ENCODE results near the gene ZEB2.

GRCh38 chr2:144401036-144401435 lies 118.9 kb downstream of the ZEB2 start:
- TF ChIP-seq POLR2A (IDR thresholded peaks at IDR 0.05) (no peak), CTCF (IDR thresholded peaks at IDR 0.05) (no peak), EP300 (IDR thresholded peaks at IDR 0.05) (no peak)

Data from ovary (tissue), 3 donors.